Osteocyte (in vitro differentiated cells): ENCODE results near the gene TLE2. TPM values are rescaled to one million over a fixed set of nuclear protein-coding genes. Genes with fewer than 3 reads are reported as not detected.

Experiments
- DNase-seq: peaks from one replicate; pipeline ENCODE4 v3.0.0; 2021; ENCODE audit warnings: mixed read lengths; ENCODE audit not compliant: unreplicated experiment; ENCODE audit errors: extremely low spot score
- H3K27ac Mint-ChIP-seq: one replicate; pipeline ENCODE4 v1.8.0; 2021; ENCODE audit warnings: mild to moderate bottlenecking, mixed read lengths; ENCODE audit not compliant: unreplicated experiment
- H3K27me3 Mint-ChIP-seq: one replicate; pipeline ENCODE4 v1.8.0; 2021; ENCODE audit warnings: mixed read lengths; ENCODE audit not compliant: unreplicated experiment
- H3K36me3 Mint-ChIP-seq: one replicate; pipeline ENCODE4 v1.8.0; 2021; ENCODE audit warnings: mixed read lengths; ENCODE audit not compliant: unreplicated experiment
- H3K4me1 Mint-ChIP-seq: one replicate; pipeline ENCODE4 v1.8.0; 2021; ENCODE audit warnings: mixed read lengths; ENCODE audit not compliant: unreplicated experiment
- H3K4me3 Mint-ChIP-seq: one replicate; pipeline ENCODE4 v1.8.0; 2021; ENCODE audit warnings: mild to moderate bottlenecking, moderate library complexity, mixed read lengths; ENCODE audit not compliant: unreplicated experiment
- H3K9me3 Mint-ChIP-seq: one replicate; pipeline ENCODE4 v1.8.0; 2021; ENCODE audit warnings: mixed read lengths; ENCODE audit not compliant: unreplicated experiment
- CTCF ChIP-seq: fragments of 200-600 bp; sonication (generic); IDR thresholded peaks from 2 replicates; pipeline ENCODE4 v1.5.0; 2021; ENCODE audit warnings: antibody characterized with exemption, mild to moderate bottlenecking, moderate library complexity
- total RNA-seq: library from RNA; stranded (reverse); gene quantifications from 2 replicates; pipeline ENCODE4 v1.2.1, GENCODE V29; 2021

The TLE2 gene
- total RNA-seq, 1 donor from 2014 or later = 13.2 TPM

GRCh38 chr19:3045191-3045590, 16.1 kb upstream of the TLE2 start:
- no peaks in the 10 kb centered on the region for H3K9me3 Mint-ChIP-seq
- no peak overlapping the region for H3K4me3 Mint-ChIP-seq
- H3K36me3 Mint-ChIP-seq = no peaks in the 10 kb centered on the region
- TF ChIP-seq CTCF = no peak
- DNase-seq = no peak
- H3K4me1 Mint-ChIP-seq = peaks cover 8% of the 10 kb centered on the region
- H3K27ac Mint-ChIP-seq = no peak overlapping the region
- H3K27me3 Mint-ChIP-seq = no peaks in the 10 kb centered on the region

- DNase-seq = no peak
- no peak overlapping the region for H3K27ac Mint-ChIP-seq
- H3K36me3 Mint-ChIP-seq = no peaks in the 10 kb centered on the region
- H3K4me1 Mint-ChIP-seq = peaks cover 4% of the 10 kb centered on the region
- no peak for TF ChIP-seq CTCF
- H3K27me3 Mint-ChIP-seq = no peaks in the 10 kb centered on the region
- H3K4me3 Mint-ChIP-seq = no peak overlapping the region
- H3K9me3 Mint-ChIP-seq = no peaks in the 10 kb centered on the region
Measured at GRCh38 chr19:3042621-3043267, 13.7 kb upstream of the TLE2 start.

GRCh38 chr19:3041761-3042620, 12.9 kb upstream of the TLE2 start:
- TF ChIP-seq CTCF = no peak
- DNase-seq = no peak
- Mint-ChIP-seq H3K27ac (no peak overlapping the region), H3K9me3 (no peaks in the 10 kb centered on the region), H3K4me3 (no peak overlapping the region), H3K4me1 (no peaks in the 10 kb centered on the region), H3K27me3 (no peaks in the 10 kb centered on the region), H3K36me3 (no peaks in the 10 kb centered on the region)

- Mint-ChIP-seq H3K9me3 (no peaks in the 10 kb centered on the region), H3K27ac (no peak overlapping the region), H3K4me3 (no peak overlapping the region), H3K27me3 (no peaks in the 10 kb centered on the region), H3K36me3 (no peaks in the 10 kb centered on the region), H3K4me1 (peaks cover 5% of the 10 kb centered on the region)
- TF ChIP-seq CTCF = no peak
- DNase-seq = no peak
Measured at GRCh38 chr19:3041327-3041726, 12.2 kb upstream of the TLE2 start.

GRCh38 chr19:3039641-3040077, 10.6 kb upstream of the TLE2 start:
- TF ChIP-seq CTCF = no peak

More at GRCh38 chr19:3039641-3040077, 10.6 kb upstream of the TLE2 start:
- no peak for DNase-seq
- Mint-ChIP-seq H3K27ac (no peak overlapping the region), H3K36me3 (no peaks in the 10 kb centered on the region), H3K9me3 (no peaks in the 10 kb centered on the region), H3K27me3 (no peaks in the 10 kb centered on the region), H3K4me3 (no peak overlapping the region), H3K4me1 (peaks cover 14% of the 10 kb centered on the region)
